Upper lobe of left lung (tissue), 4 donors: ENCODE results near the gene HPD.

Source experiments
- CTCF ChIP-seq, 6 experiments: fragments of 450-650 bp in 4 of 6; fragments of 200-600 bp in 2 of 6; sonication (generic) in 2 of 6; IDR thresholded peaks; one replicate each; pipeline ENCODE4 v1.5.1; 2016 to 2019; ENCODE audit warnings: antibody characterized with exemption in 6 of 6
- EP300 ChIP-seq, 4 donors: sonication (generic); formaldehyde crosslinking; IDR thresholded peaks; one replicate each; pipeline ENCODE4 v1.5.1; 2017; ENCODE audit warnings: antibody characterized with exemption in 4 of 4, control low read depth in 2 of 4
- POLR2A ChIP-seq, 4 donors: fragments of 450-650 bp; IDR thresholded peaks; one replicate each; pipeline ENCODE4 v1.5.1; 2016 to 2017; ENCODE audit warnings: antibody characterized with exemption in 4 of 4, mild to moderate bottlenecking in 2 of 4
- POLR2AphosphoS5 ChIP-seq, 2 donors: sonication (generic); formaldehyde crosslinking; IDR thresholded peaks; one replicate each; pipeline ENCODE4 v1.5.1; 2017; ENCODE audit warnings: antibody characterized with exemption in 2 of 2

- no peak for TF ChIP-seq EP300 (IDR thresholded peaks at IDR 0.05)
- no peak for TF ChIP-seq CTCF (IDR thresholded peaks at IDR 0.05)
- TF ChIP-seq POLR2A (IDR thresholded peaks at IDR 0.05): no peak
- TF ChIP-seq POLR2AphosphoS5 (IDR thresholded peaks at IDR 0.05): no peak
These were observed 44.5 kb upstream of the HPD start for GRCh38 chr12:121903202-121903601.
